ENCODE results near the gene DNAH10.

The DNAH10 gene

DNA sequence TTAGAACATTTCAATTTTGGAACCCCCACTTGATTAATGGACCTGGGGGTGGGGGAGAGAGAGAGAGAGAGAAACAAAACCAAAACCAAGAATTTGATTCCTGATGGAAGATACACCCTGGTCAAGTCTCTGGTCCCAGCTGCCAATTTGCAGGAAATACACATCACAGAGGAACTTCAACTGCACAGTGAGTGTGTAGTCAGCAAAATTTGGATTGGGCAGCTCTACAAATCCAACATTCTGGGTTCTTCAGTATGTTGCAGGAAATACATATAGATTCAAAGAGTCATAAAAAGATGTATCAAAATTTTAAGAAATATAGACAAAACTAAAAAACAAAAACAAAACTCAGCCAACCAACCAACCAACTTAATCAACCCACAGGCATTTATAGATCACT lies 17.4 kb downstream of the DNAH10 start:
- CTCF ChIA-PET, result interaction anchor here (1.0 kb wide), 1 partner anchor 253 kb away, joined by 3 read pairs; no protein-coding TSS in a partner anchor
- Histone ChIP-seq H3K9me3 (ENCODE audit: control insufficient read depth, insufficient read depth, low read depth, low read length) (no peaks in the 10 kb centered on the region), H3K4me1 (ENCODE audit: control insufficient read depth, insufficient read depth, low read length) (no peaks in the 10 kb centered on the region), H3K4me3 (ENCODE audit: low read depth, low read length) (no peak overlapping the region), H3K27ac (ENCODE audit: extremely low read depth, low read depth, low read length) (no peak overlapping the region), H3K36me3 (ENCODE audit: control insufficient read depth in 2 of 2, insufficient read depth in 1 of 2, low read length in 2 of 2) (no peaks in the 10 kb centered on the region)
- POLR2A ChIA-PET, result no interaction called here
- no peak for TF ChIP-seq HOXD13 (CRISPR knock-in tag; IDR thresholded peaks at IDR 0.05; ENCODE audit: borderline replicate concordance)
- no peak for TF ChIP-seq SP2 (tag by site-specific recombination; IDR thresholded peaks at IDR 0.05)
- no peak for TF ChIP-seq ZNF654 (tag by site-specific recombination; IDR thresholded peaks at IDR 0.05; ENCODE audit: low read depth)
- TF ChIP-seq, protein P1, sequence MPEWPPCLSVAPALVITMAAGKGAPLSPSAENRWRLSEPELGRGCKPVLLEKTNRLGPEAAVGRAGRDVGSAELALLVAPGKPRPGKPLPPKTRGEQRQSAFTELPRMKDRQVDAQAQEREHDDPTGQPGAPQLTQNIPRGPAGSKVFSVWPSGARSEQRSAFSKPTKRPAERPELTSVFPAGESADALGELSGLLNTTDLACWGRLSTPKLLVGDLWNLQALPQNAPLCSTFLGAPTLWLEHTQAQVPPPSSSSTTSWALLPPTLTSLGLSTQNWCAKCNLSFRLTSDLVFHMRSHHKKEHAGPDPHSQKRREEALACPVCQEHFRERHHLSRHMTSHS (tag by site-specific recombination; IDR thresholded peaks at IDR 0.05), result no peak
- no peak for TF ChIP-seq ZNF610 (tag by site-specific recombination; IDR thresholded peaks at IDR 0.05; ENCODE audit: borderline replicate concordance)
- no peak for TF ChIP-seq ZFP37 (tag by site-specific recombination; IDR thresholded peaks at IDR 0.05)
- no peak for TF ChIP-seq ZNF138 (tag by site-specific recombination; IDR thresholded peaks at IDR 0.05; ENCODE audit: borderline replicate concordance)
- no peak for TF ChIP-seq ZNF768 (tag by site-specific recombination; IDR thresholded peaks at IDR 0.05)

DNA sequence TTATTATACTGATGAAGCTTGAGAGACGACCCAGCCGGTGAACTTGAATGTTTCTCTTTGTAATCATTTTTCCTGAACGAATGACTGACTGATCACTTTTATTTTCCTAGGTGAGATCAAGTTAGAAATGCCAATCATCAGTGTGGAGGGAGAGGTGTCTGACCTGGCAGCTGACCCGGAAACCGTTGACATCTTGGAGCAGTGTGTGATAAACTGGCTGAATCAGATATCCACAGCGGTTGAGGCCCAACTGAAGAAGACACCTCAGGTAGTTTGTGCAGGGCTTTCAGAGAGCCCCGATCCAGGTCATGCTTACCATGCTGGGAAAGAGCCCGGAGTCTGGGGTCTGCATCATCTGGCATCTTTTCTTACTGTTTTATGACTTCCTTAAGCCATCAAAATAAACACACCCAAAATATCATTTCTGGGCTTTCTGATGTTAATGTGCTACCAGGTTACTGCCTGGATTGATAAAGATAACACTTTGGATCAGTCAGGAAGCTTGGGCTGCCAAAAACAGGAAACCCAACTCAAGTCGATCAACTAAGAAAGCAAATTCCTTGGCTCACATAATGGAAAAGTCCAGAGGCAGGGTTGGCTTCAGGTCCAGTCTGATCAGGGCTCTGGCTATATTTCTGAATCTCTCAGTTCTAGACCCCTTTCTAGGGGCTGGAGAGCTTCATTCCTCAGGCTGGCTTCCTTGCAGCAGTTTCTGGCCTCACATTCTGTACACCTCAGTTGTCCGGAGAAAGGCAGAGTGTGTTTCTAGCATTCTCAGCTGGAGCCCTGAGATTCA lies 21.1 kb downstream of the DNAH10 start:
- TF ChIP-seq PRDM1 (tag by site-specific recombination; IDR thresholded peaks at IDR 0.05) (no peak), ZNF202 (tag by site-specific recombination; IDR thresholded peaks at IDR 0.05; ENCODE audit: borderline replicate concordance) (no peak), KLF10 (tag by site-specific recombination; IDR thresholded peaks at IDR 0.05) (no peak), ZNF366 (tag by site-specific recombination; conservative IDR thresholded peaks at IDR 0.05) (no peak), YY2 (tag by site-specific recombination; IDR thresholded peaks at IDR 0.05) (no peak), ZNF510 (tag by site-specific recombination; IDR thresholded peaks at IDR 0.05; ENCODE audit: insufficient replicate concordance) (no peak), KLF16 (tag by site-specific recombination; IDR thresholded peaks at IDR 0.05) (no peak), ZNF292 (tag by site-specific recombination; IDR thresholded peaks at IDR 0.05; ENCODE audit: borderline replicate concordance, low read depth) (no peak), ZNF544 (tag by site-specific recombination; IDR thresholded peaks at IDR 0.05) (no peak), ZNF555 (tag by site-specific recombination; conservative IDR thresholded peaks at IDR 0.05) (no peak), ZNF777 (tag by site-specific recombination; IDR thresholded peaks at IDR 0.05; ENCODE audit: borderline replicate concordance) (no peak), ZNF404 (tag by site-specific recombination; IDR thresholded peaks at IDR 0.05) (no peak), ZNF830 (tag by site-specific recombination; IDR thresholded peaks at IDR 0.05; ENCODE audit: low read depth) (no peak), ZNF23 (tag by site-specific recombination; IDR thresholded peaks at IDR 0.05; ENCODE audit: borderline replicate concordance) (no peak), ZNF146 (tag by site-specific recombination; IDR thresholded peaks at IDR 0.05) (no peak), HOXD13 (CRISPR knock-in tag; IDR thresholded peaks at IDR 0.05; ENCODE audit: borderline replicate concordance) (no peak)
- TF ChIP-seq, protein P2, sequence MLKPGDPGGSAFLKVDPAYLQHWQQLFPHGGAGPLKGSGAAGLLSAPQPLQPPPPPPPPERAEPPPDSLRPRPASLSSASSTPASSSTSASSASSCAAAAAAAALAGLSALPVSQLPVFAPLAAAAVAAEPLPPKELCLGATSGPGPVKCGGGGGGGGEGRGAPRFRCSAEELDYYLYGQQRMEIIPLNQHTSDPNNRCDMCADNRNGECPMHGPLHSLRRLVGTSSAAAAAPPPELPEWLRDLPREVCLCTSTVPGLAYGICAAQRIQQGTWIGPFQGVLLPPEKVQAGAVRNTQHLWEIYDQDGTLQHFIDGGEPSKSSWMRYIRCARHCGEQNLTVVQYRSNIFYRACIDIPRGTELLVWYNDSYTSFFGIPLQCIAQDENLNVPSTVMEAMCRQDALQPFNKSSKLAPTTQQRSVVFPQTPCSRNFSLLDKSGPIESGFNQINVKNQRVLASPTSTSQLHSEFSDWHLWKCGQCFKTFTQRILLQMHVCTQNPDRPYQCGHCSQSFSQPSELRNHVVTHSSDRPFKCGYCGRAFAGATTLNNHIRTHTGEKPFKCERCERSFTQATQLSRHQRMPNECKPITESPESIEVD (tag by site-specific recombination; IDR thresholded peaks at IDR 0.05), result no peak
- Histone ChIP-seq H3K4me1 (ENCODE audit: control insufficient read depth, insufficient read depth, low read length) (no peaks in the 10 kb centered on the region), H3K4me3 (ENCODE audit: low read depth, low read length) (no peak overlapping the region), H3K27ac (ENCODE audit: extremely low read depth, low read depth, low read length) (no peak overlapping the region), H3K36me3 (ENCODE audit: control insufficient read depth in 2 of 2, insufficient read depth in 1 of 2, low read length in 2 of 2) (no peaks in the 10 kb centered on the region), H3K9me3 (ENCODE audit: control insufficient read depth, insufficient read depth, low read depth, low read length) (no peaks in the 10 kb centered on the region)
- ChIA-PET POLR2A (no interaction called here), CTCF (no interaction called here)
